IPS-NIHi7 (cell line): ENCODE data around the gene MINPP1.
"Not testable (repeated sequence)": the region's sequence is repeated elsewhere in the genome, so short reads cannot be mapped to it uniquely, and the experiment has no call there.

Source experiments
- DNase-seq: peaks from one replicate; pipeline ENCODE4 v3.0.0; 2012; ENCODE audit warnings: mixed read lengths; ENCODE audit errors: extremely low spot score

MINPP1 gene

GRCh38 chr10:87565010-87565409, 60.3 kb downstream of the MINPP1 start:
- DNase-seq = no peak

GRCh38 chr10:87575851-87576250, 71.2 kb downstream of the MINPP1 start:
- DNase-seq = no peak

DNA sequence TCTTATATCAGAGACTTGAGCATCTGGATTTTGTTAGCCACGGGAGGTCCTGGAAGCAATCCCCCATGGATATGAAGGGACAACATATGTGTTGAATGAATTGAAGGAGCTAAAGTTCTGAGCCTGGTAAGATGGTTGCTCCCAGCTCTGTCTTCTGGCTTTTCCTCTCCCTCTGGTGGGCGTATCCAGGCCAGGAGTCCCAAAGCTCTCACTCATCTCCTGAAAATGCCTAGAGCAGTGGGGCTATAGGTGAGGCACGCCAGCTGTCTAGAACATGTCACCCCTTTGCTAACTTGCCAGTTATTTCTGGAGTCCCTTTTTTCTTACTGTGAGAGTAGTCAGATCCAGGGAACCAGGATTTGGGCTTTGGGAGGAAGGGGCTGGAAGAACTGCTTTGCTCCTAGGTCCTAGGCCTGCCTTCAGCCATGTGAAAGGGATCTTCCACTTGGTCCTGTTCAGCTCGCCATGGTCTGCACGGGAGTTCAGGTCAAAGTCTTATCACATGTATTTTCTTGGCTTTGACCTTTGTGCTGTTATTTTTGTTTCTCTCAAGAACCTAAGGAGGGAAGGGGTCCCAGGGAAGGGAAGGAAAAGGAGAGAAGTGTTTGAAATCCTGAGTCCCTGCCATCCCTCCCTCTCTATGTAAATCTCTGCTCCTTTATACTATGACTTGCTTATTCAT, 73.6 kb downstream of the MINPP1 start:
- no peak for DNase-seq

- no peak for DNase-seq
Observed at GRCh38 chr10:87578842-87579401, 74.2 kb downstream of the MINPP1 start.

DNA sequence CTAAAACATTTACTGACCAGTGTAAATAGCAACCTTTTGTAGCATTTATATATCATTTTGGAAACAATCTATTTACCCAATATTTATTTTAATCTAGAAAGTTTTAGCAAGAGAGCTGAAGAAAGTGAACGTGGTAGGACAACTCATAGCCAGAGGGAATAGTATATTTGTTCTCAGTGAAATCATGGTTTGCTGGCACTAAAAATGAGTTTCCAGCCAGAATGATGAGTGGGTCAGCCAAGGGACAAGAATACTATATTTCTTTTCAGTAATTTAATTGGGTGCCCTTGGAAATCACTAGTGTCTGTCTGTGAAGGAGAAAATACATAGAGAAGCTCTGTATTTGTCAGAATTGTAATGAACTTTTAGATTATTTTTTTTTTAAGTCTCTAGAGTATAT, 74.9 kb downstream of the MINPP1 start:
- DNase-seq = no peak

DNA sequence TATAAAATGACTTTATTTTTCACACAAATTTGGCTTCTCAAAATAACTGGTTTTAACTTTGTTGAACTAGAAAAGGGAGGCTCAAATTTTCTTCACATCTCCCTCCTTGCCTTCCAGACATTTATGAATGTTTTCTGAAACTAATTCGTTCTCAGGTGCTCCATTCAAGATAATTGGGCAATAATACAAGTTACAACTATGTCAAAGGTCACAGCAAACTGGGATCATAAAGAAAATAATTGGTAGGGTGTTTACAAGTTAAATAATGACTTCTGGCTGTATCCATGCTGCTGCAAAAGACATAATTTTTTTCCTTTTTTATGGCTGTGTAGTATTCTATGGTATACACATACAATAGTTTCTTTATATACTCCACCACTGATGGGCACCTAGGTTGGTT, 75.3 kb downstream of the MINPP1 start:
- DNase-seq = no peak

DNA sequence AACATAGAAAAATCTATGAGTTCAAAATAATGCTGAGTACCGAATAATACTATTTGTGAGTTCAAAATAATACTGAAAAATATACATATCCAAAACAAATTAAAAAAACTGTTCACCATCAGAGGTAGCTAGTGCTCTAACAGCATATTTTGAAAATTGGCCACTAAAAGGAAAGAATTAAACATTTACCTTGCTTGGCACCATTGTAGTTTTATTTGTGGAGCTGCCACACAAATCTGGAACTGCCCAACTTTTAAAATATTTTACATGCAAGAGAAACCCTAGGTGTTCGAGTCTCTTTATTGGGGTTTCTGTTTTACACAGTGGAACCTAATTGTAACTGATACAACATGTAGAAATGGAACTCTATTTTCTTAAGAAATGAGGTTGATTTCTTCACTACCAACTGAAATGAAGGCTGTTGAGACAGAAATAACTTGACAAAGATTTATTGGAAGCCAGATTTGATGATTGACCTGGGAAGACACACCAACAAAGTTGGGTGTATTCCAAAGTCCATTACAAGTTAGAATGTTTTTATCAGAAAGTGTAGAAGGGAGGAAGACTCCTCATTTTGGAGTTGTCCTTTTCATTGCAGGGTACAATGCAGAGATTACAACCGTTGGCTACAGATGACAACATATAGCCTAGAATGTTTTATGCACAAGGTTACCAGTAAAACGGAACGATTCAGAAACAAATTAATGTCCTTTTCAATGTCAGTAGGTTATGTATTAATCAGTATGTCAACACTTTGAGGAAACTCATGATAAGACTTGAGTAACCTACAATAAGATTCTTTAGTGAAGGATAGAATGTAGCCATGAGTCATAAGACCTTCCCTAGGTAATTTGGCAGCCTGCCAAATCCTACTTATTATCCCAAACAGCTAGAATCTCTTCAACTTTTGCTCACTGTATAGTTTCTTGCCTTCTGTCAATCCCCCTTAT, 81.1 kb downstream of the MINPP1 start:
- no peak for DNase-seq

DNA sequence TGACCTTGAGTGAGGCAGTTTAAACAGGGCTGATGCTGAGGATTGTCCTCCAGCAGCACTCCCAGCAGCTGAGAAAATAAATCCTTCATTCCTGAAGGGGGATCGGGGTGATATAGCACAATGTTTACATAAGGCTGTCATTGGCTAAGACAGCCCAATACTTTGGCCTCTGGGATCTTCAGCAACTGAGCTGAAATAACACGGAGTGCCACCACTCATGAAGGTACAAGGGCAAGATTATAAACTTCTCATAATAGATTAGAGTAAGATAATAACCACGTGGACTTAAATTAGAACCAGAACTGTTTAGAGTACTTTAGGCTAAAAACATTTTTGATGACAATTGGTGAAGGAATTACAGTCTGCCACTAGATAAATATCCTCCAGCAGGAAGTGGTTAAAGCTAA, 85.0 kb downstream of the MINPP1 start:
- no peak for DNase-seq

DNA sequence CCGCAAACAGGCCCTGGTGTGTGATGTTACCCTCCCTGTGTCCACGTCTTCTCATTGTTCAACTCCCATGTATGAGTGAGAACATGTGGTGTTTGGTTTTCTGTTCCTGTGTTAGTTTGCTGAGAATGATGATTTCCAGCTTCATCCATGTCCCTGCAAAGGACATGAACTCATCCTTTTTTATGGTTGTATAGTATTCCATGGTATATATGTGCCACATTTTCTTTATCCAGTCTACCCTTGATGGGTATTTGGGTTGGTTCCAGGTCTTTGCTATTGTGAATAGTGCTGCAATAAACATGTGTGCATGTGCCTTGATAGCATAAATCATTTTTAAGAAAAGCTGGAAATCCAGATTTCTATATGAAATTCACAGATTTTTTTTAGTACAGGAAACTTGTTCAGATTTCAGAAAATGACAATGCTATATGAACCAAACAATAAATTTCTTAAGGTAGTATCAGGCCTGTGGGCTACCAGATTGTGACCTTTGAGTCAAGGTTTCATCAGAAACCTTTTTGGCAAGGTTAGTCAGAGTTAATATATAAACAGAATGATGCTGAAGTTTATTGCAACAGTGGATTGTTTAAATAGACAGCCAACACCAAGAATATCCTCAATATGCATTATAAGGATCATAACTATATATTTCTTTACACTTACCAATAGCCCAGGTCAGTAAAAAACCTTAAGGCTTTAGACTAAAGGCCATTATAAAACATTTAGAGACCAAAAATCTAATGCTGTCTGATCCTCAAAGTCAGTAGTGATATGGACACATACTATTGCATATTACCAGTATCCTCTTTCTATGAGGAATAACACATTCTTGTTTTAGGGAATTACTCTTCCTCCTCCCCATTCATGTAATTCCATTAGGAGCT, 86.3 kb downstream of the MINPP1 start:
- DNase-seq = no peak

GRCh38 chr10:87591589-87591886, 86.8 kb downstream of the MINPP1 start:
- DNase-seq = no peak

- not testable (repeated sequence) for DNase-seq
Observed at GRCh38 chr10:87592920-87593319, 88.2 kb downstream of the MINPP1 start.

DNA sequence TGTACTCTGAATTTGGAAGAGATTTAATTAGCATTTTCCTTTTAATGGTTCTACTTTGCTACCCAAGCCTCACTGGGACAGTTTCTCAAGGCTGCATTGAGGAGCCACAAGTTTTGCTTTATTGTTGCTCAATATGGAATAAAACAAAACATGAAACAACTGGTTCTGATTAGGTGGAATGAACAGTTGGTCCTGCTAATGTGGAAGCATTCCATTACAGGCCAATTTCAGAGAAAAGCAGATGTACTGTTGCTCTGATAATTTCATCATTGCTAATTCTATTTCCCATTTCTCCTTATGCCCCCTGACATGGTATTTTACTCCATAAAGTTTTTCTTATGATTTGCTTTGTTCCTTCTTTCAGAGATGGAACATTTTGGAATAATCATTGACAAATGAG, 89.0 kb downstream of the MINPP1 start:
- no peak for DNase-seq

- DNase-seq = no peak
Observed at GRCh38 chr10:87594181-87594580, 89.5 kb downstream of the MINPP1 start.

GRCh38 chr10:87594864-87595263, 90.2 kb downstream of the MINPP1 start:
- no peak for DNase-seq

DNA sequence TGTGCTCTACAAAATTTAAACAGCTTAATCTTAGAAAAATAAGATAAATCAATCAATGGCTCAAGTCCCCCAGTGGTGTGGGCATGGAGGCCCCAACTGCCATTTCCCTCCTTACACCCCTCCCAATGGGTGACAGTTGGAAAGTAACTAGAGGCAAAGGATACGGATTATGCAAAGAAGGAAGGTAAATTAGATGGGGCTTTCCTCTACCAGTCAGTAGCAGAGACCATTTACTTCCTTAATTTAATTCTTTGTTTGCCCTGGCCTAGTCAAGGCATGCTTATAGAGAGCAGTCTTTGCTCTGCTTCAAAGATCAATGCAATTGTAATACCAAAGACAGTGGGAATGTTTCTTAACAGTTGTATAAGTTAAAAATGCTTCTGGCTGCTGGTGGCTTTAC, 91.7 kb downstream of the MINPP1 start:
- no peak for DNase-seq

DNA sequence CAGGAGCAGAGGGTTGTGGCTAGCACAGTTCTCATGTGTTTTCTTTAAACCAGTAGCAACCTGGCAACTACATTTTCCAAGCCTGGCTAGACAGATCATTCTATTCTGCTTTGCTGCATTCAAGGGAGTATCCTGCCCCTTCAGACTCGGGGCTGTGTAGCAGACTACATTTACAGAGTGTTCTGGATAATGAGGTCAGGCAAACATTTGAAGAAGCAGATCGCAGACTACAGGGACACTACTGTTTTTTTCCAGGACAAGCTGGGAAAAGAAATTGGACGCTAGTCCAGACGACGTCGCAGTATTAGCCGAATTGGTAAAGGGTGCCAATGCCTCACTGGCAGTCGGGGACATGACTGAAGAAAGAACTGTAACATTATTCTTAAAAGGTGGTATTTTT, 94.0 kb downstream of the MINPP1 start:
- DNase-seq = no peak

DNA sequence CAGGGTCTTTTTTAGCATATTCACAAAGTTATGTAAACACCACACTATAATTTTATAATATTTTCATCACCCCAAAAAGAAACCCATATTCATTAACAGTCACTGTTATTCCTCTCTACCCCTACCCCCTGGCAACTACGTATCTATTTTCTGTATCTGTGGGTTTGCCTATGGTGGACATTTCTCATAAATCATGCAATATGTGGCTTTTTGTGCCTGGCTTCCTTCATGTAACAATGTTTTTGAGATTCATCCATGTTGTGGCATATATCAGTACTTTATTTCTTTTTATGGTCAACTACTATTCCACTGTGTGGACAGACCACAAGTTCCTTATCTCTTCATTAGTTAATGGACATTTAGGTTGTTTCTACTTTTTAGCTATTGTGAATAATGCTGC, 95.9 kb downstream of the MINPP1 start:
- no peak for DNase-seq
